Stimulated activated CD4-positive, alpha-beta T cell treated with anti-CD3 and anti-CD28 coated beads, Interleukin-1b, Interleukin-23, amount 100 ng/mL, for 24 hours (primary cell): ENCODE measurements around the gene AP3D1.
"Not testable (repeated sequence)": the region's sequence is repeated elsewhere in the genome, so short reads cannot be mapped to it uniquely, and the experiment has no call there.

Experiments used
- DNase-seq, 4 experiments: peaks; one replicate each; pipeline ENCODE4 v3.0.0-alpha.2; 2020; ENCODE audit warnings: low read depth in 4 of 4, low spot score in 1 of 4

AP3D1 gene

GRCh38 chr19:2151339-2152229 lies at the start of gene AP3D1:
Gene AP3D1, minus strand, starts transcription at chr19:2151566. Its CDS starts 232 bp downstream, at chr19:2151334.
- DNase-seq, result peak; percentile 99 to 100 (median 100)

GRCh38 chr19:2200624-2201294 lies 49.4 kb upstream of the AP3D1 start:
- not testable (repeated sequence) for DNase-seq

DNA sequence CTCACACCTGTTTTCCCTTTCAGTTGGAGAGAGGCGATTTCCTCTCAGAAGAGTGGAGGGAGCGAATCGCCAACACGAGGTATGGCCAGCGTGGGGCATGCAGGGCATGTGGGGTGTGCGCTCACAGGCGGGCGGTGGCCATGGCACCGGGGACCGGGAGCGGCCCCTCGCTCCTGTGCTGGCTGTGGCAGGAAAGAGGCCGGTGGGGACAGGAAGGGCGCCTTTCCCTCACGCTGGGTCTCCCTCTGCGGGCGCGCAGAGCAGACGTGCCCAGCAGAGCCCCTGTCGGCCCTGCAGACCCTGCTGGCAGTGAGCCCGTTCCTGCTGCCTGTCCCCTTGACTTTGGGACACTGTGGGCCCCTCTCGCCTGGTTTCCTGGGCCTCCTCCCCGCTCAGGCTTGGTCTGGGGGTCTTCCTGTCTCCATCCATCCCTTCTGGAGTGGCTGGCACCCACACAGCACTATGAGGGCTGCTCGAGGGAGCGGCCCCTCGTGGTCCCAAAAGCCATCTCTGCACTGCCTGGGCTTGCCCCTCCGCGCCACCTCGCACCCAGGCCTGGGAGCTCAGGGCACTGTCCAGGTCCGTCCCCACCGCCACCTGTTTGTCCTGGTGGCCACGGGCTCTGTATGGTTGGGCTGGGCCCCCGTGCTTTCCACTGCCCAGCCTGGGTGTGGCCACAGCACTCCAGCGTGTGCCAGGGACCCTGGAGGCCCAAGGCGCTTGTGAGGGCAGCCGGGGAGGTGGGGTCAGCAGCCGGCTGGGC lies 48.7 kb upstream of the AP3D1 start:
- DNase-seq, result no peak

DNA sequence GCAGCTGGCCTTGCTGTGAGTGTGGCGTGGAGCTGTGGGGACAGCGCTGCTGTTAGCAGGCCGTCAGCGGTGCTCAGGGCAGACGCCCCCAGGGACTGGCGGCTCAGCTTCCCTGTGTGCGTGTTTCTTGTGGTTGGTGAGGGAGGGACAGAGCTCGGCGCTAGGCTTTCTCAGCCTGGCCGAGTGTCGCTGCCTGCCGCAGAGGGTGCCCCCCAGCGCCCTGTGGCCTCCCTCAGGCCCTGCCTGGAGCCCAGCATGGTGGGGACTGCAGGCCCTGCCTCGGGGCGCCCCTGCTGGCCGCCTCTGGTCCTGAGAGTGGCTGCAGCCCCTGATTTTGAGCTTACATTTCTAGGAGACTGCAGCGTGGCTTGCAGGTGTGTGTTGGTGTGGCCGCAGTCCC lies 47.8 kb upstream of the AP3D1 start:
- DNase-seq, result no peak

DNA sequence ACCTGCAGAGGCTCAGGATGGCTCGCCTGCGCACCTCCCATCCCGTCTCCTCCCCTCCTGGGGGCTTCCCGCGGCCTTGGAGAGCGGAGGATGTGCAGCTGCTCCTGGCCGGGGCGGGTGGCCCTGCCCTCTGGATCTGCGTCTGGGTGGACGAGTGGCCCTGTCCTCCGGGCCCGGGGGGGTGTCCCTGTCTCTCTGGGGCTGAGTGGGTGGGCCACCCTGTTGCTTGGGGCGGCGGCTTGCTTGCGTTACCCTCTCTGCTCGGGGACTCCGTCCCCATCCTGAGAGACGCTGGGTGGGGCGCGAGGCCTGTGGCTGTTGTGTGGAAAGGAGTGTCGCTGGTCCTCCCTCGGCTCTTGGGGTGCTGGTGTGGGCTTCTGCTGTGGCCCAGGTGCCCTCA lies 47.0 kb upstream of the AP3D1 start:
- no peak for DNase-seq

DNA sequence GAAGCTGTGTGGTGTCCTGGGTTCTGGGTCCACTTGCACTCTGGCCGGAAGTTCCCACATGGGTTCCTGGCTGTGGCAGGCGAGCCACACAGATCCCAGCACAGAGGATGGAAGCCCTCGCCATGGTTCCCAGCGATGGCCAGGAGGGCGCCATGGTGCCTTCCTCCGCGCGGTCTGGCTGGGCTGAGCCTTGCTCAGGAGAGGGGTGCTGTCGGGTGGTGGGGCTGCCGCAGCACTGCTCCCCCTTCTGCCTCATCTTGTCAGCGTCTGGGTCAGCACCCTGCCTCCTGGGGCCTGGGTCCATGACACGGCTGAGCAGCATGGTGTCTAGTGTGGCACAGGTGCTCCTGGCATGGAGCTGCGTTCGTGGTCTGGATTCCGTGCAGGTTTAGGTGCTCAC lies 45.9 kb upstream of the AP3D1 start:
- DNase-seq, result no peak

- DNase-seq, result no peak
Observed at GRCh38 chr19:2195914-2196313, 44.5 kb upstream of the AP3D1 start.

DNA sequence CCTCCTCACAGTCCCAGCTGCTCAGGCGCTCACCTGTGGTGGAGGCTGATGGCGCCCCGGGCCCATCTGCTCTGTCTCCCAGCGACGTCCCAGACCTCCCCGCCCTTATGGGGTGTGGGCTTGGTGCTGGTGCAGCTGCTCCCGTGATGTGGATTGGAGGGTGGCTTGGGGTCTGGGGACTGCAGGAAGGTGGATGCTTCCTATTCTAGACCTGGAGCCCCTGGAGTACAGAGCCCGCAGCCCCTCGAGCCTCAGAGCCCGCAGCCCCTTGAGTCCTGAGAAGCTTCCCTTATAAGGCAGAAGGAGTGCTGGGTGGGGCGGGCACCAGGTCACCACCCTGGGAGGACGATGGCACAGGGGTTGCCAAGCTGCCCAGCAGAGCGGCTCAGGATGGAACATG lies 44.0 kb upstream of the AP3D1 start:
- DNase-seq, result no peak

GRCh38 chr19:2194513-2195078 lies 43.2 kb upstream of the AP3D1 start:
- DNase-seq, result no peak

GRCh38 chr19:2193807-2194206 lies 42.4 kb upstream of the AP3D1 start:
- no peak for DNase-seq

GRCh38 chr19:2192862-2193261 lies 41.5 kb upstream of the AP3D1 start:
- no peak for DNase-seq

GRCh38 chr19:2191456-2192310 lies 40.3 kb upstream of the AP3D1 start:
- DNase-seq, result no peak

GRCh38 chr19:2190848-2191455 lies 39.6 kb upstream of the AP3D1 start:
- DNase-seq, result no peak

GRCh38 chr19:2189880-2190279 lies 38.5 kb upstream of the AP3D1 start:
- DNase-seq, result no peak

DNA sequence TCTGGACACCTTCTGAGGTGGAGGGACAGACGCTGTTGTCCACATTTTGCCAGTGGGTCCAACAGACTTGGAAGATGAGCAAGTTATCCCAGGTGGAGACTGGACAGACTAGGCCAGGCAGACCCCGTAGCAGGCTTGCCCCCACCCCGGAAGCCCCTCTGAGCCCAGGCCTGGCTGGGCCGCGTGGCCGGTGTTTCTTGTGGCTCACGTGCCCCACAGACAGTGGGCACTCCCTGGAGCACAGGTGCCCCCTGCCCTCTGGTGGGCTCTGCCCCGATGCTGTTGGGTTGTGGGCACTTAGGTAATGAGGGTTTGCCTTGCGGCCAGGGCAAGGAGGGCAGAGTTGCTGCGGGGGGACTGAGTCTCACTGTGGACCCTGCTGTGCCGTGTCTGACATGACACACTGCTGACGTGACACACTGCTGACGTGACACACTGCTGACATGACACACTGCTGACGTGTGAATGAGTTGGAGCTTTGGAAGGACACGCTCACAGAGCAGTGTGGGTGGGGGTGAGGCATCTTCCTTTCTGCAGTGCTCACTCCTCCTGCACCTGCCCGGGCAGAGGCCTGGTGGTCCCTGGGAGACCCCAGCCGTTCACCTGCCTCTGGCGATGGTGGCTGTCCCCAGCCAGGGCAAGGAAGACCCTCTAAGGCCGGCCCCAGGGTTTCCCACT lies 37.5 kb upstream of the AP3D1 start:
- peak in 1 of 4 experiments; percentile 25 for DNase-seq

- DNase-seq, result no peak
Observed at GRCh38 chr19:2187159-2187558, 35.8 kb upstream of the AP3D1 start.

- DNase-seq, result no peak
Observed at GRCh38 chr19:2186071-2186846, 34.9 kb upstream of the AP3D1 start.

DNA sequence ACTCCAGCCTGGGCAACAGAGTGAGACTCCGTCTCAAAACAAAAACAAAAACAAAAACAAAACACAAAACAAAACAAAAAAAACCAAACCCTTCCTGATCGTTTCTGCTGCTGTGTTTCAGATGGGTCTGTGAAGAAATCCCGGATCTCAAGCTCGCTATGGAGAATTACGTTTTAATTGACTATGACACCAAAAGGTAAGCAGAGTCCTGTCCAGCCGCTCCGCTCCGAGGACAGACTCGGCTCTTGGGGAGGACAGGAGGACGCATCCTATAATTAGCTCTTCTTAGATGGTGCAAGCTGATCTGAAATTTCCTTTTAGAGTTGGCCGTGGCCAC lies 34.3 kb upstream of the AP3D1 start:
- no peak for DNase-seq
